HG02840 (cell line): ENCODE results near the gene TMEM132C.

Source experiments
- ATAC-seq: cut with Tn5 transposase; IDR thresholded peaks from one replicate; pipeline ENCODE4 v1.9.1; 2021; ENCODE audit warnings: mild to moderate bottlenecking, moderate library complexity, moderate number of reproducible peaks; ENCODE audit not compliant: unreplicated experiment, low FRiP score

The TMEM132C gene

DNA sequence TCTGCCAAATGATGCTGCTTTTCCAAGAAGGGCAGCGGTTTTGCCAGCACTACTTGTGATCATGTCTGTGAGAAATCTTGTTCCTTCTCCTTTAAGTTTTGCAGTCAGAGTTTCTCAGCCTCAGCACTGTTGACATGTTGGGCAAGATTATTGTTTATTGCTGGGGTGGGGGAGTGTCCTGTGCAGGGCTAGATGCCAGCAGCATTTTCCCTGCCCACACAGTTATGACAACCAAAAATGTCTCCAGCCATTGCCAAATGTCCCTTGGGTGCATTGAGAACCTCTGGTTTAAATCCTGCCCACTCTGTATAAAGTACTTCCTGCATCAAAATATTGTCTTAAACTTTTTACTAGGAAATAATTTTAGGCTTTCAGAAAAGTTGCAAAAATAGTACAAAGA, 20.0 kb downstream of the TMEM132C start:
- no peak for ATAC-seq

GRCh38 chr12:128288357-128288756, 21.4 kb downstream of the TMEM132C start:
- no peak for ATAC-seq

- no peak for ATAC-seq
Measured at GRCh38 chr12:128288896-128289295, 21.9 kb downstream of the TMEM132C start.

DNA sequence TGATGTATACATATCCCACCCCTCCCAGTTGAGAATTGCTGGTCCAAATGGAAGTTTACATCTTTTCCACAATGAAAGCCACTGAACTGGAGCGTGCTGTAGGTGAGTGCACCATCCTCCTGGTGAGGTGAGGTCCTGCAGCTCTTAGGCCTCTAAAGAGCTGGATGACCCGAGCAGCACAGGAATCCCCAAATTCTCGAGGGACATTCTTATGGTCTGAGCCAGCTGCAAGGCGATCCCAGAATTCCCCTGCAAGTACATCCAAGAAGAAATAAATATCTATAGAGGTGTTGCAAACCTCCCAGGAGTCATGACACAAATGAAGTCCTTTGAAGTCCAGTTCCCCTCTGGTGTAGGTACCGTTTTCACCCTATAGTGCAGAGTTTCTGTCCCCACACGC, 24.0 kb downstream of the TMEM132C start:
- ATAC-seq = no peak

DNA sequence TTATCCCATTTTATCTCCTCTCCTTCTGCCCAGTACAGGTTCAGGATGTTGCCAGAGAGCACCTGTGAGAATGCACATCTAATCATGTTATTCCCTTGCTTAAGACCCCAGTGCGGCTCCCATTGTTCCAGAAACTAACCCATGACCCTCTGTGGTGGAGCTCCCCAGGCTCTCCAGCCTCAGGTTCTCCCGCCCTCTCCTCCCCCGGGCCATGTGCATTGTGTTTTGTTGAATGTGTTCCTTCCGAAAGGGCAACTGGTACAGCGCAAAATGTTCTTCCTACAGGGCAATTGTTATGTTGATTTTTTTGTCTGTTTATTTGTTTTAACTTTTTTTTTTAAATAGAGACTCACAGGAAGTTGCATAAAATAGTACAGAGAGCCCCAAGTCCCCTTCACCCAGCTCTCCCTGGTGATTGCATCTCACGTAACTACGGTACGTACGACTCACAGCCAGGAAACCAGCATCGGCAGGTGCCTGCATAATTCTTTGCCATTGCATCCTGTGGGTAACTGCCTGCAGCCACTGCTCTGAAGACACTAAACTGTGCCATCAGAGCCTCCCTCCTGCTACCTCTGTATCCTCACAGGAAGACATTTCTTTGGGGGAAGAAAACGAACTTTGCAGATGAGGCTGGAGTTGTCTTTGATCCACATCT, 31.2 kb downstream of the TMEM132C start:
- no peak for ATAC-seq

DNA sequence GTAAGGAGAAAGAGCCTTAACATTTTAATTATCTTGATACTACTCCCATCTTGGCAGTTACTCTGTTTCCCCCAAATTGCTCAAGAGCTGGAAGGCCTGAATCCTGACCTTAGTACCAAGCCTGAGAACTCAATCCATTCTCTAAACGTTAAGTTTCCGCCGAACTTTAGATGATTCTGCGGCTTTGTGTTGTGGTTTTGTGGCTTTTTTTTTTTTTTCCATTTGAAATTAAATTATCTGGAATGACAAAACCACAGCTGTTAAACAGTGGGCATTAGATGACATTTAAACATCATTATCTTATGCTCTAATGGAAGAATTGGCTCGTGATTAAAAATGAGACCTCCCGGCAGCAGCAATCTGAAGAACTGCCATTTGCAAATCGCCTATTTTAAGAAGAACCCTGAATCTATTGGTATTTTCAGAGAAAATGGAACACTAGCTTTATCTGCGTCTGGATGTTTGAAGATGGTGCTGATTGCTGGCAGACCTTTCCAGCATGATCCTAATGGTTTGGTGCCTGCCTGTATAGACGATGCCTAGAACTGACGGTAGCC, 38.4 kb downstream of the TMEM132C start:
- no peak for ATAC-seq

GRCh38 chr12:128307791-128308190, 40.8 kb downstream of the TMEM132C start:
- no peak for ATAC-seq

GRCh38 chr12:128312661-128313060, 45.7 kb downstream of the TMEM132C start:
- no peak for ATAC-seq

- no peak for ATAC-seq
Measured at GRCh38 chr12:128313931-128314330, 47.0 kb downstream of the TMEM132C start.

DNA sequence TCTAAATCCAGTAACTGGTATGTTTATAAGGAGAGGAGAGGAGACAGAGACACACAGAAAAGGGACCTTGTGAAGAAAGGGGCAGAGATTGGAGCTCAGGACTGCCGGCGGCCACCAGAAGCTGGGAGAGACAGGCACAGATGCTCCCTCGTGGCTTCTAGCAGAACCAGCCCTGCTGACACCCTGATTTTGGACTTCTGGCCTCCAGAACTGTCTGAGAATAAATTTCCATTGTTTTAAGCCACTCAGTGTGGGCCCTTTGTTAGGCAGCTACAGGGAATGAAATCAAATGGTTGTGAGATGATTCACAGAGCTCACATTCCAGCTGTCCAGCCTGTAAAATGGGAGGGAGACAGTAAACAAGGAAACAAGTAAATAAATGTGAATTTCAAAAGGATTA, 47.6 kb downstream of the TMEM132C start:
- no peak for ATAC-seq

- no peak for ATAC-seq
Measured at GRCh38 chr12:128316078-128316477, 49.1 kb downstream of the TMEM132C start.

GRCh38 chr12:128316973-128317526, 50.1 kb downstream of the TMEM132C start:
- ATAC-seq = no peak

DNA sequence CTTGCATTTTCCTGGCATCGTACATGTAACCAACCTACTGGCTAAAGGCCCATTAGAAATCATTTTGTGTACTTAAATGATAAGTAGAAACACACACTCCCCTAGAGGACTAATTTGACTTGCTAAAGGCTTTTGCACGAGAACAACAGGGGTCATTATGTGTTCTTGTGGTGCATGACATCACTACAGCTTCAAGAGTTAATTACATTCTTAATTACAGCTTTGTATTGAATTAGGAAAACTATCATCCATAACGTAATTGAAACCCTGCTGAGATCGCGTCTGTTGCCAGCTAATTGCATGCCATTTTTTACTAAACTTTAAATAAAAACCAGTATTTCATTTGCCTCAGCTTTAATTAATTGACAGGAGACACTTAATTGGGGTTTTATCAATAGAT, 51.4 kb downstream of the TMEM132C start:
- no peak for ATAC-seq

DNA sequence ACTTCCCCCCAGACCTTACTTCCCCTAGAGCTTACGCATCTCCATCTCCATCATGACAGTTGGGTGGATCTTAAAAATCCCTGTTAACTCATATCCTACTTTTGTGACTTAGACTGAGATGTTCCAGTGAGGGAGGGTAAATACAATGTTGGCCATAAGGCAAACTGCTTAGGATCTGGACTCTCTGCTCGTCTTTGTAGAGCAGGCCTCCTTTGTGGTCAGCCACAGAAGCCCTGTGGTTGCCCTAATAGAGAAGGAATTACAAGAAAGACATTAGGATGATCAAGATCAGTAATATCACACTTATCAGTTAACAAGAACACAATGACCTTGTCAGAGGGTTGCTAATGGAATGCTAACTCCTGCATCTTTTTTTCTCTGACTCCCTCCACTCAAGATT, 52.0 kb downstream of the TMEM132C start:
- ATAC-seq = no peak

GRCh38 chr12:128322341-128322740, 55.4 kb downstream of the TMEM132C start:
- no peak for ATAC-seq

DNA sequence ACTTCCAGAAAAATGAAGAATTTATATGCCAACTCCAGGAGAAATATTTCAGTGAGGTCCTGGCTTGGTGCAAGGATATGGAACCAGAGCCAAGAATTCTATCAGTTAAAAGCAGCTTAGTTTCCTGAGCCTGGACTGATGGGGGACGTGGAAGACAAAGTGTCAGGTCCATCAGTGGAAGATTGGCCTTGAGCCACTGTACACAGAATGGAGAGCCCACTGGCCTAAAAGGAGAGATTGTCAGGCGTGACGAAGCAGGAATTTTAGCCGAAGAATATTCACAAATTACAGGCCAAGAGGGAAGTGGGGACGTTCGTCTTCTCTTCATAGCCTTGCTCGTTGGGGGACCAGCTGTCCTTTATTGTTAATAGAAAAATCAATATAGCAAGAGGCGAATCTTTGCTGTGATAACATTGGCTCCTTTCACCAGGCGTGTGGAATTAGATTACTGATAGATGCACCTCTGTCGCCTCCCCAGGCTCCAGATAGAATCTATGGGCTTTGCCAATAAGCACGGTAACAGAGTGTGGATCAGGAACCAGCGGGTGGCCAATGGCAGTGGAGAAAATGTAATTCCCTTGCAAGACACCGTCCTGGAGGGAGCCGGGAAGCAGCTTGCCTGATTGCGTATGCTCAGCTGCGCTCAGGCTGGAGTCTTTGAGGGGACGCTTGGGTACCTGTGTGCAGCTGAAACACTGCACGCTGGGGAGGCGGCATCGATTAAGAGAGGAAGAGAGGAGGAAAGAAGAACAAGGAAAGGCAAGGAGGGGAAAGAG, 56.4 kb downstream of the TMEM132C start:
- ATAC-seq = no peak

DNA sequence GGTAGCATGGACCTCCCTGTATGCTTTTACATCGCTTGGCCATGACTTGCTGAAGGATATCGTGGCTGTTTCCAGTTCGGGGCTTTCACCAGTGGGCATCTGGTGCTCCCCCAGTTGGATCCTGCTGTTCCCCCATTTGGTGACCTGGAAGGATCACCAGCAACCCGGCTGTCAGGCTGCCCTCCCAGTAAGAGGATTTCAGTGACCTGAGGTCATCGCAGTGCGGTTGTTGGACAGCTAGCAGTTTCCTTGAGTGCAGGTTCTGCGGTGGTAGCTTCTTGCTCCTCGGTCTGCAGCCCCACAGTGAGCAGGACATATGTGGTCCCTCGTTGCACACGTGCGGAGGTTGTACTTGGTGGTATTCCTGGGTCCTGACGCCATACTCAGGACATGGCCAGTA, 58.7 kb downstream of the TMEM132C start:
- no peak for ATAC-seq

- no peak for ATAC-seq
Measured at GRCh38 chr12:128326406-128326805, 59.4 kb downstream of the TMEM132C start.

- ATAC-seq = no peak
Measured at GRCh38 chr12:128328961-128329360, 62.0 kb downstream of the TMEM132C start.

DNA sequence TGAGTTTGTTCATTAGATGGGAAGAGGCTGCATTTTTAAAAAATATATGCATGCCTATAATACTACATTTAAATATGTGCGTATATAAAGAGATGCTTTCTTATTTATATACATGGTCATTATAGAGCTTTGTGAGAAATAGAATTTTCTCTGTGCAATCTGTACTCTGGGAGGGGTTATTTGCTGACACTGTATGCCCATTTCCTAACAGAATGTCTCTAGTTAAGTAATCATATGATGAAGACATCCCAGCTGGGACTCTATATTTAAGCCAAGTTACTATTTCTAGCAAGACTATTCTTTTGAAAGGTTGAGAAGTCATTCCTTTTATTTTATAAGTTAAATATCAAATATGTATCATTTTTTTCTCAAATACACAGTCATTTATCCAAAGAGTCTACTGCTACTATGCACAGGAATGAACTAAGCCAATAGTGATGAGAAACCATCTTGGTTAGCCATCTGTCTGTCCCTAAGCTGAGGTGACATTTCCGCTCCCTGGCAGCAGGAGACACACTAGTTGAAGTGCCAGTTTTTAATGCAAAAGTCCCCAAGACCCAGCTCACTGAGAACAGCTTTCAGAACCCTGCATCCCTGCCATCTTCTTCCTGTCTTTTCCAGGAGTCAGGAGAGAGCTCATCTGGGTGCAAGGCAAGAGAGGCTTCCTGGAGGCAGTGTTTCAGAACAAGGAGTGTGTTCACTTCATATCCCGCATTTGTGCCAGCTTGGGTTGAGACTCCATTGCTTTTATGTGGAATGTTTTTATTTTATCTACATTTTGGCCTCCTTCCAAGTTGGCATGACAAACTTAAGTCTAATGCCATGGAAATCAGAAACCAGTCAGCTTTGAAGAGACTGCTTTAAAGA, 69.5 kb downstream of the TMEM132C start:
- no peak for ATAC-seq

GRCh38 chr12:128337071-128337345, 70.0 kb downstream of the TMEM132C start:
- ATAC-seq = no peak
